Endodermal cell (in vitro differentiated cells): ENCODE results near the gene RSRP1. TPM values are rescaled to one million over a fixed set of nuclear protein-coding genes. Genes with fewer than 3 reads are reported as not detected.
"Not testable (repeated sequence)": the region's sequence is repeated elsewhere in the genome, so short reads cannot be mapped to it uniquely, and the experiment has no call there.

Experiments used
- DNase-seq: peaks from one replicate; pipeline ENCODE4 v3.0.0-alpha.2; 2017
- H3K27ac ChIP-seq: 2 replicates; pipeline ENCODE4 v1.5.1; 2013; ENCODE audit warnings: mild to moderate bottlenecking, low read depth, low read length, moderate library complexity
- H3K27me3 ChIP-seq: 2 replicates; pipeline ENCODE4 v1.6.1; 2013; ENCODE audit warnings: mild to moderate bottlenecking, low read length, moderate library complexity; ENCODE audit not compliant: insufficient read depth, control insufficient read depth, poor library complexity, severe bottlenecking
- H3K36me3 ChIP-seq: 2 replicates; pipeline ENCODE4 v1.7.0; 2013; ENCODE audit warnings: mild to moderate bottlenecking, low read length, moderate library complexity; ENCODE audit not compliant: control insufficient read depth, insufficient read depth
- H3K4me1 ChIP-seq: one replicate; pipeline ENCODE4 v1.7.0; 2013; ENCODE audit warnings: low read length; ENCODE audit not compliant: control insufficient read depth, insufficient read depth
- H3K4me3 ChIP-seq: 2 replicates; pipeline ENCODE4 v1.5.1; 2013; ENCODE audit warnings: mild to moderate bottlenecking, low read length, moderate library complexity
- H3K9ac ChIP-seq: 2 replicates; pipeline ENCODE4 v1.6.1; 2013; ENCODE audit warnings: mild to moderate bottlenecking, low read length, moderate library complexity; ENCODE audit not compliant: poor library complexity, severe bottlenecking; ENCODE audit errors: extremely low read depth
- H3K9me3 ChIP-seq: 2 replicates; pipeline ENCODE4 v1.6.1; 2013; ENCODE audit warnings: mild to moderate bottlenecking, low read length, moderate library complexity; ENCODE audit not compliant: control insufficient read depth
- H3K27ac Mint-ChIP-seq: 2 replicates; pipeline ENCODE4 v1.8.0; 2020; ENCODE audit warnings: mixed read lengths
- H3K27me3 Mint-ChIP-seq: 2 replicates; pipeline ENCODE4 v1.8.0; 2021; ENCODE audit warnings: mild to moderate bottlenecking, mixed read lengths; ENCODE audit not compliant: insufficient read depth
- H3K36me3 Mint-ChIP-seq: 2 replicates; pipeline ENCODE4 v1.8.0; 2020; ENCODE audit warnings: low read depth, mixed read lengths
- H3K4me1 Mint-ChIP-seq: 2 replicates; pipeline ENCODE4 v1.8.0; 2020; ENCODE audit warnings: mixed read lengths
- H3K4me3 Mint-ChIP-seq: 2 replicates; pipeline ENCODE4 v1.8.0; 2020; ENCODE audit warnings: mild to moderate bottlenecking, moderate library complexity, mixed read lengths
- H3K9me3 Mint-ChIP-seq: 2 replicates; pipeline ENCODE4 v1.8.0; 2020; ENCODE audit warnings: mild to moderate bottlenecking, mixed read lengths
- WGBS, 2 experiments: methylation state at CpG; one replicate each; pipeline versions ENCODE4 v1.1.5 to v1.1.7; 2013; ENCODE audit warnings: missing lambda C conversion rate in 2 of 2, mixed read lengths in 1 of 2; ENCODE audit not compliant: insufficient coverage in 1 of 2, insufficient read length in 1 of 2; 5-methylcytosine and 5-hydroxymethylcytosine counted together
- total RNA-seq, 2 donors: library from RNA; stranded (reverse); fragmentation: NEBNext Ultra II Directional in 1 of 2; extraction: Animal tissue kit (Norgen Biotek cat#: 25700) in 1 of 2; gene quantifications; 2 replicates in 1 of 2; 3 replicates in 1 of 2; pipeline ENCODE4 v1.2.1, GENCODE V29; 2021

RSRP1 gene
- total RNA-seq, 2 donors from 2014 or later: 90.3 to 92.5 TPM

- not testable (repeated sequence) for H3K36me3 Mint-ChIP-seq, H3K9me3 Mint-ChIP-seq, H3K27me3 Mint-ChIP-seq, H3K4me1 Mint-ChIP-seq, H3K27ac ChIP-seq, H3K27ac Mint-ChIP-seq, H3K9me3 ChIP-seq, H3K27me3 ChIP-seq, H3K4me1 ChIP-seq, H3K4me3 Mint-ChIP-seq, DNase-seq, H3K36me3 ChIP-seq, H3K4me3 ChIP-seq, H3K9ac ChIP-seq
- 60 to 78% methylated on average over 1 to 2 of the region's 2 CpGs for WGBS, 2 experiments
Measured at GRCh38 chr1:25278358-25278757, 31.1 kb upstream of the RSRP1 start.

- H3K4me1 ChIP-seq, H3K36me3 ChIP-seq, H3K27ac ChIP-seq, H3K4me1 Mint-ChIP-seq, H3K4me3 ChIP-seq, H3K27ac Mint-ChIP-seq, DNase-seq, H3K36me3 Mint-ChIP-seq, H3K9ac ChIP-seq, H3K27me3 ChIP-seq, H3K9me3 Mint-ChIP-seq, H3K9me3 ChIP-seq, H3K4me3 Mint-ChIP-seq, H3K27me3 Mint-ChIP-seq: not testable (repeated sequence)
- 90% methylated on average over 1 of the region's 1 CpG; no CpG with 5 or more reads in 1 of the 2 experiments for WGBS, 2 experiments
Measured at GRCh38 chr1:25277295-25277694, 30.0 kb upstream of the RSRP1 start.

GRCh38 chr1:25275648-25276047 is 28.4 kb upstream of the RSRP1 start:
- not testable (repeated sequence) for H3K9ac ChIP-seq, H3K27me3 Mint-ChIP-seq, H3K9me3 Mint-ChIP-seq, H3K4me3 ChIP-seq, H3K4me3 Mint-ChIP-seq, H3K27me3 ChIP-seq, H3K4me1 Mint-ChIP-seq, H3K36me3 Mint-ChIP-seq, H3K9me3 ChIP-seq, H3K27ac ChIP-seq, H3K36me3 ChIP-seq, DNase-seq, H3K27ac Mint-ChIP-seq, H3K4me1 ChIP-seq
- WGBS, 2 experiments: 83 to 92% methylated on average over 2 to 3 of the region's 4 CpGs

- not testable (repeated sequence) for H3K36me3 Mint-ChIP-seq, H3K9me3 ChIP-seq, H3K27ac Mint-ChIP-seq, DNase-seq, H3K36me3 ChIP-seq, H3K9ac ChIP-seq, H3K4me3 ChIP-seq, H3K27me3 ChIP-seq, H3K27ac ChIP-seq, H3K9me3 Mint-ChIP-seq, H3K4me1 ChIP-seq, H3K4me1 Mint-ChIP-seq, H3K4me3 Mint-ChIP-seq
- WGBS, 2 experiments: 80% methylated on average over 7 of the region's 8 CpGs; no CpG with 5 or more reads in 1 of the 2 experiments
- H3K27me3 Mint-ChIP-seq: peaks cover 12% of the 10 kb centered on the region
Measured at GRCh38 chr1:25272238-25272637, 25.0 kb upstream of the RSRP1 start, which contains the start of gene RHD. Gene RHD, plus strand, starts transcription at chr1:25272509. Its CDS starts 39 bp downstream, at chr1:25272548.

GRCh38 chr1:25268143-25268760 is 21.0 kb upstream of the RSRP1 start:
- peak overlapping the region; percentile 78 for H3K4me3 ChIP-seq
- not testable (repeated sequence) for H3K9me3 ChIP-seq, H3K27ac Mint-ChIP-seq, H3K27ac ChIP-seq, DNase-seq, H3K9me3 Mint-ChIP-seq, H3K27me3 ChIP-seq, H3K36me3 Mint-ChIP-seq, H3K4me1 ChIP-seq, H3K4me1 Mint-ChIP-seq, H3K9ac ChIP-seq, H3K36me3 ChIP-seq
- WGBS, 2 experiments: 55 to 76% methylated on average over 4 to 12 of the region's 14 CpGs
- H3K4me3 Mint-ChIP-seq: peak overlapping the region; percentile 48
- peaks cover 12% of the 10 kb centered on the region for H3K27me3 Mint-ChIP-seq

- not testable (repeated sequence) for H3K4me1 ChIP-seq, H3K4me1 Mint-ChIP-seq, H3K36me3 ChIP-seq, H3K9me3 Mint-ChIP-seq, H3K27me3 ChIP-seq, H3K27ac Mint-ChIP-seq, H3K9me3 ChIP-seq
- WGBS, 2 experiments: 0% methylated on average over 13 to 29 of the region's 56 CpGs
- Histone ChIP-seq H3K9ac (peak overlapping the region; percentile 25), H3K4me3 (peak overlapping the region; percentile 78), H3K27ac (peak overlapping the region; percentile 32)
- peak overlapping the region; percentile 48 for H3K4me3 Mint-ChIP-seq
- H3K36me3 Mint-ChIP-seq: peaks cover 11% of the 10 kb centered on the region
- peaks cover 12% of the 10 kb centered on the region for H3K27me3 Mint-ChIP-seq
- DNase-seq: peak; percentile 84
Measured at GRCh38 chr1:25267288-25268142, 20.3 kb upstream of the RSRP1 start.
